ENCODE measurements around the gene SDK1.

Gene SDK1

GRCh38 chr7:4000934-4001333 is 699.9 kb downstream of the SDK1 start:
- DNase-seq, result no peak

GRCh38 chr7:4001742-4002141 is 700.7 kb downstream of the SDK1 start:
- DNase-seq, result no peak

GRCh38 chr7:4003503-4003902 is 702.5 kb downstream of the SDK1 start:
- no peak for DNase-seq

GRCh38 chr7:4006687-4007086 is 705.6 kb downstream of the SDK1 start:
- peak in 1 of 14 donors; percentile 8 for DNase-seq

GRCh38 chr7:4009211-4010060 is 708.4 kb downstream of the SDK1 start:
- peak in 1 of 14 donors; percentile 4 for DNase-seq

DNA sequence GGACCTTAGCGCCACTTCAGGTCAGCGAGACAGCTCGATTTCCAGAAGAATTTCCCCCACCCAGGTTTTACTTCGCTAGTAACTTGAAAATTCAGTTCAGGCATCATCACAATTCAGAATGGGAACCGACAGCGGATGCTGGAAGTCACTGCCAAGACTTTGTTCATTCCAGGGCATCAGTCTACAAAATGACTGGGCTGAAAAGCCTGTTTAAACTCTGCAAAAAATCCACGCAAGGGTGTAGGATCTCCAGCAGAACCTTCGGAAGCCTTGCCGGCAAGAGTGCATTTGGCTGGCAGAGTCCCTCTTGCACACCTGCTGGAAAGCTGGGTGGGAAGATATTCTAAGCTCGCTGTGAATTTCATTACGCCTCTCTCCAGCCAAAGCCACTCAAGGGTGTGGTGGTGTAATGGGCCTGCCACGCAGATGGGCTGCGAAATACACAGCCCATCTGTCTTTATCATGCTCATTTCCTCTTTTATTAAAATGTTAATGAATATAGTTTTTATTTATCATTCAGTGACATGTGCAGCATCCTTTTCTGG is 709.1 kb downstream of the SDK1 start:
- DNase-seq, result no peak

- no peak for DNase-seq
These were observed 710.0 kb downstream of the SDK1 start for GRCh38 chr7:4010923-4011656.

DNA sequence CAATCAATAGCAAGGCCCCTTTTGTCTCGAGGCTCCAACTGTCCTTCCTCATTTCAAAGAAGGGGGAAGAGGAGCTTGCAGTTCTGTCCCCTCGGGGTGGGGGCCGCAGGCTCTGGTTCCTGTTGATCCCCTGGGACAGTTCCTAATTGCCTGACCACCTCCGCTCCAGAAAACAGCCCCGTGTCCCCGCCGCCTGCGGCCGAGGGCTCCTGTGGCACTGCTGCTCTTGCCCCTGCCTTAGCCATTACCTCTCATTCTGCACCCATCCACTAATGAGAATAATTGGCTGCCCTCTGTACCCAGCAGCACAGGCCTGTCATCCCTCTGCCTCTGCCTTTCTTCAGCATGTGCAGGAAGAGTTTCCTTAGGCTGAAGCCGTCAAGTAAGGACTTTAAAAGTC is 712.7 kb downstream of the SDK1 start:
- DNase-seq, result no peak

DNA sequence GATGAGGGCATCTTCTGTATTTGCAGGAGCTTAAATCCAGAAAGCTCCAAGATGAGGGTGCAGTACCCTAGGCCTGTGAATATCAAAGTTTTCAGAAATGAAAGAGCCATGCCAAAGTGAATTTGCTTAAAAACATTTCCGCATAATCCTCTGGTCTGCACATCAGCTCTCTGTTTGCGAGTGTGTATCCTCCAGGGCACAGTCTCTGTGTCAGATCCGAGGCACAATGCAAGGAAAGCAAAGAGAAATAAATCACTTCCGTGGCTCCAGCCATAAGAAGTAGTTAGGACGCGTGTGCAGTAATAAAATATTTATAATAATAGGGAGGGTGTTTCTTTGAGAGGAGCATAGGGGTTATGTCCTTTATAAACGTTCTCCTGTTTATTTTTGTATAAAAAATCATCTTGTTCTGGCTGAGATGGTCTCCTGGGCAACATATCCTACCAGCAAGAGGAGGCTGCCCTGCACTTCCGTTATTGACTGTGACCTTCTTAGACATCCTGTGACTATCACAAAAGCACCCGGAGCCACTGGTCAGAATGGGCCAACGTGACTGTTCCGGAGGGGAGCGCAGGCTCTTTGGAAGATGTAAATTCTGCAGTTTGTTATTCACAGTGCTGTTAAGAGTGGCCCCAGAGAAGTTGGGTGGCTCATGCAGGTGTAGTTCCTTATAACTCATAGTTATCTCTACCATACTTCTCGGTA is 713.4 kb downstream of the SDK1 start:
- DNase-seq, result no peak

GRCh38 chr7:4015371-4015770 is 714.3 kb downstream of the SDK1 start:
- no peak for DNase-seq

GRCh38 chr7:4015996-4016395 is 714.9 kb downstream of the SDK1 start:
- no peak for DNase-seq

- DNase-seq, result no peak
These were observed 716.0 kb downstream of the SDK1 start for GRCh38 chr7:4017081-4017480.

DNA sequence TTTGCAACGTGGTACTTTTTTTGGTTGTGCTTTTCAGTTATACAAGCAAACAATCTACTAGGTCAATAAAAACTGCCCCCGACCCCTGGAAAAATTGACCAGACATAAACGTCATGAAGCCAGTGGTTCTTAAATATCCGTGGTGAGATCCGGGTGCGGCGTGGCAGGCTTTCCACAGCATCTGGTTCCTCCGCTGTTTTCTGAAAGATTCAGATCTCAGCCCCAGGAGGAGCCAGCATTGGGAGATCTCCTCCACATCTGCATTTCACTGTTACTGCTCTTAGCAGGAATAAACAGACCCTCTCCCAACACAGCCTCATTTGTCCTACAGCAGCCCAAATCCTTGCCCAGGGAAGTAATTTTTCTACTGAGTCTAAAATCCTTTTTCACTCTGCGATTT is 716.7 kb downstream of the SDK1 start:
- no peak for DNase-seq

DNA sequence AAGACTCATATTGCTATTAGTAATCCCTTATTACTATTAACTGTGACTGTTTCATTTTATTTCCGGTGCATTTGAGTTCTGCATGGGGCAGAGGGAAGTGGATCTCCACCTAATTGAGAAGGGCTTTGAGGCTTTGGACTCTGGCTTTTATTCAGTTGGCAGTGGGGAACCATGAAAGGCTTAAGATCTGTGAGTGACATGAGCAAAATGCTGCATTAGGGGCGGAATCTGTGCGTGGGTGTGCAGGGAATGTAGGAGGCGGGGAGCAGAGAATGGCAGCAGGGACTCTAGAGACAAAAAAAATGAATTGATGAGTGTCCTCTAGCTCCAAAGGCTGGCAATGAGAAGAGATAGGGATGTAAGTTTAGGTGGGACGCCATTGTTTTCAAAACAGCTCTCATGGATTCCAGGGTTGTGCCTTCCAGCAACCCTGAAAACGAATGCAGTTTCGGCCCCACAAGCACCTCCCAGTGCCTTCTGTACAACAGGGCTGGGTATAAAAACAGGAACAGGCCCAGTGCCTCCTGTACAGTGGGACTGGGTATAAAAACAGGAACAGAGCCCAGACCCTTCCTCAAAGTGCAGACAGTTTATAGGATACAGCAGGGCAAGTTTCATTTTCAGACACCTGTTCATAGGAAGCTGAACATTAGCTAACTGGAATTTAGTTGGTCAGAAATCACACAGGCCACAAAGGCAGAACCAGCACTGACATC is 717.7 kb downstream of the SDK1 start:
- no peak for DNase-seq

GRCh38 chr7:4020086-4020485 is 719.0 kb downstream of the SDK1 start:
- no peak for DNase-seq

GRCh38 chr7:4021413-4021812 is 720.4 kb downstream of the SDK1 start:
- DNase-seq, result no peak

GRCh38 chr7:4022265-4022664 is 721.2 kb downstream of the SDK1 start:
- DNase-seq, result no peak

DNA sequence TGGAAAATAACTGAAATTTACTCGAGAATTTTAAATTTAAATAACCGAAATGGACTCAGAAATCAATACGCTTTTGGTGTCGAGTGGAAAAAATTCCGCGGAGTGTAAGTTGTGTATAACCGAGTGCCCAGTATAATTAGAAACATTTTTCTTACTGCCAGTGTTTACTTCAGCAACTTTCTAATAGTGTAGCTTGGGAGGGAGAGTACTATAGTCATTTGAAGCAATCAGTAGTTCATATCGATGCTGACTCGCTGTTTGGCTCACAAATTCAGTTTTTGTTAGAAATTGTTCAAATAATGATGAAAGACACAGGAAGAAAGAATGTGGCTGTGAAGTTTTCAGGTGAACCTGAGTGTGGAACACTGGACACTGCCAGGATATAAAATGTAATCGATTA is 722.5 kb downstream of the SDK1 start:
- no peak for DNase-seq

GRCh38 chr7:4024133-4024532 is 723.1 kb downstream of the SDK1 start:
- no peak for DNase-seq

- DNase-seq, result no peak
These were observed 723.8 kb downstream of the SDK1 start for GRCh38 chr7:4024806-4025205.

DNA sequence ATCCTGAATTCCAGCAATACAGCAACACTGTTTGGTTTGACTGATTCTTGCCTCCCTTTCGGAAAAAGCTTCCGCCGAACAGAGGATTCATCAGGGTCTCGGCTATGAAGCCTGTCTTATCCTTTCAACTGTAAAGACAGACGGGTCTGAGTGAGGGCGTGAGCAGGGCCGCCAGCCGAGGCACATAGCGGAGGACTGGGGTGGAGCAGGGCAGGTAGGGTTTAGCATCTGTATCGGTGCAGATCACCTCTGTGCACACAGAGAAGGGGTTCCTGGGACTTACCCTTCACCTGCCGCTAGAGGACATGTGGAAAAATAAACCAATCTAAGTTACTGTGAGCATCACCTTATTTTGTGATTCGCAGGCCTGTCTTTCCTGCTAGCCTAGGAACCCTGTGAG is 724.2 kb downstream of the SDK1 start:
- DNase-seq, result peak in 1 of 14 donors; percentile 13

Data from C1 segment of cervical spinal cord (tissue), 14 donors.